PC-9 (cell line): Measurements from ENCODE around the gene CLIC1. TPM values are rescaled to one million over a fixed set of nuclear protein-coding genes. Genes with fewer than 3 reads are reported as not detected.

Experiments
- BruUV-seq: library from RNA; stranded (reverse); fragments of 400-500 nt; replicated peaks from 2 replicates; lab custom pipeline; 2021; lab: Mats Ljungman, UMichigan
- CTCF ChIA-PET: fragments of 300-600 bp; sonication (Branson Sonifier 250); formaldehyde crosslinking; loops from one replicate; lab custom pipeline; 2022; ENCODE audit warnings: antibody characterized with exemption; lab: Charles Lee
- POLR2A ChIA-PET: fragments of 300-600 bp; sonication (Branson Sonifier 250); formaldehyde crosslinking; loops from one replicate; lab custom pipeline; 2022; ENCODE audit warnings: antibody characterized with exemption; ENCODE audit not compliant: unreplicated experiment; lab: Charles Lee
- DNase-seq, 2 experiments: peaks; one replicate each; pipeline versions ENCODE4 v3.0.0 to v3.0.0-alpha.2; 2015 to 2022; ENCODE audit warnings: mixed read lengths in 1 of 2
- H2AFZ ChIP-seq: fragments of 200-600 bp; sonication (generic); 2 replicates; pipeline ENCODE4 v1.8.1; 2017; ENCODE audit warnings: antibody characterized with exemption
- H3F3A ChIP-seq: fragments of 200-600 bp; sonication (generic); 2 replicates; pipeline ENCODE4 v1.8.1; 2017; ENCODE audit warnings: antibody characterized with exemption, mild to moderate bottlenecking, low read depth; ENCODE audit not compliant: insufficient read depth
- H3K27ac ChIP-seq: fragments of 200-600 bp; sonication (generic); 2 replicates; pipeline ENCODE4 v1.6.1; 2016; ENCODE audit warnings: mixed run types
- H3K27me3 ChIP-seq: fragments of 200-600 bp; sonication (generic); 2 replicates; pipeline ENCODE4 v1.6.1; 2016; ENCODE audit warnings: low read depth, mixed run types; ENCODE audit not compliant: insufficient read depth
- H3K36me3 ChIP-seq: fragments of 200-600 bp; sonication (generic); 2 replicates; pipeline ENCODE4 v1.6.1; 2016; ENCODE audit warnings: low read depth, mixed run types
- H3K4me1 ChIP-seq: fragments of 200-600 bp; sonication (generic); replicated peaks from 2 replicates; pipeline ENCODE4 v1.6.1; 2016; ENCODE audit warnings: mixed run types; ENCODE audit not compliant: insufficient read depth
- H3K4me2 ChIP-seq: fragments of 200-600 bp; sonication (generic); 2 replicates; pipeline ENCODE4 v1.6.1; 2017; ENCODE audit warnings: mixed run types
- H3K4me3 ChIP-seq: fragments of 200-600 bp; sonication (generic); 2 replicates; pipeline ENCODE4 v1.6.1; 2016; ENCODE audit warnings: mixed run types
- H3K79me2 ChIP-seq: fragments of 200-600 bp; sonication (generic); 2 replicates; pipeline ENCODE4 v1.6.1; 2017; ENCODE audit warnings: low read depth, mixed run types
- H3K9me2 ChIP-seq: fragments of 200-600 bp; sonication (generic); 2 replicates; pipeline ENCODE4 v1.8.1; 2017; ENCODE audit warnings: mild to moderate bottlenecking; ENCODE audit not compliant: insufficient read depth
- H3K9me3 ChIP-seq: fragments of 200-600 bp; sonication (generic); 2 replicates; pipeline ENCODE4 v1.8.1; 2016; ENCODE audit warnings: low read depth; ENCODE audit not compliant: insufficient read depth
- H4K20me1 ChIP-seq: fragments of 200-600 bp; sonication (generic); 2 replicates; pipeline ENCODE4 v1.8.1; 2017; ENCODE audit not compliant: insufficient read depth
- CTCF ChIP-seq: fragments of 200-600 bp; sonication (generic); conservative IDR thresholded peaks from 2 replicates; pipeline ENCODE4 v1.6.1; 2017; ENCODE audit warnings: mixed run types, antibody characterized with exemption, mild to moderate bottlenecking, moderate library complexity
- EZH2 ChIP-seq: fragments of 200-600 bp; sonication (generic); IDR thresholded peaks from 2 replicates; pipeline ENCODE4 v1.8.0; 2017; ENCODE audit warnings: antibody characterized with exemption, low read depth
- intact Hi-C: fragments of 100-400 bp; cut with micrococcal nuclease; formaldehyde crosslinking; loops from one replicate; pipeline ENCODE4 v1.10.0; 2022; ENCODE audit not compliant: unreplicated experiment
- total RNA-seq: library from RNA; stranded (reverse); gene quantifications from 2 replicates; pipeline ENCODE4 v1.2.3, GENCODE V29; 2021

Gene CLIC1
- total RNA-seq, 1 experiment from 2014 or later = 599 TPM

DNA sequence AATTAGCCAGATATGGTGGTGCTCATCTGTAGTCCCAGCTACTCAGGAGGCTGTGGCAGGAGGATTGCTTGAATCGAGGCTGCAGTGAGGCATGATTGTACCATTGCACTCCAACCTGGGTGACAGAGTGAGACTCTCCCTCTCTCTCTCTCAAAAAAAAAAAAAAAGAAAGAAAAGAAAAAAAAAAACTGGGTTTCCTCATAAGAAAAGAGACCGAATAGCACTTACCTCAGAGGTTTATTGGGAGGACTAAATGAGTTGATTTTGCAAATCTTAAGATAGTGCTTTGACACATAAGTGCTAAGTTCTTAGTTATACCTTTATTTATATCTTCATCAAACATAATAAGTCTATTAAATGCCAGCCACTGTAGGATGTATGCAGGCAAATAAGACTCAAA is 34.5 kb upstream of the CLIC1 start:
- H3K4me1 ChIP-seq = peaks cover 15% of the 10 kb centered on the region
- peaks cover 13% of the 10 kb centered on the region; the same call in 1 of the 2 replicates for H3F3A ChIP-seq
- H3K27ac ChIP-seq = no peak overlapping the region
- H3K27me3 ChIP-seq = no peaks in the 10 kb centered on the region
- intact Hi-C loops = loop anchor here (10.0 kb wide), 1 partner anchor 184 kb away; the partner anchor contains the start of genes NELFE and SKIC2
- no peaks in the 10 kb centered on the region for H3K9me3 ChIP-seq
- no TSS peak for BruUV-seq
- no peaks in the 10 kb centered on the region for H3K36me3 ChIP-seq
- no peak for TF ChIP-seq CTCF
- TF ChIP-seq EZH2 = no peak
- H3K4me2 ChIP-seq = no peak overlapping the region
- H3K9me2 ChIP-seq = no peaks in the 10 kb centered on the region
- H3K79me2 ChIP-seq = no peaks in the 10 kb centered on the region
- H2AFZ ChIP-seq = no peak overlapping the region
- DNase-seq = no peak
- H3K4me3 ChIP-seq = no peak overlapping the region
- ChIA-PET CTCF (interaction anchor here (0.7 to 2.2 kb wide), 5 partner anchors 24 to 127 kb away, joined by 3 to 15 read pairs (median 11); partner anchors contain the start of genes LSM2 and LY6G5C), POLR2A (interaction anchor here (0.6 to 0.7 kb wide), 2 partner anchors 44 kb away, joined by 4 read pairs; no protein-coding TSS in a partner anchor)
- H4K20me1 ChIP-seq = no peaks in the 10 kb centered on the region

- H3K79me2 ChIP-seq = no peaks in the 10 kb centered on the region
Measured at GRCh38 chr6:31769684-31770371, 33.5 kb upstream of the CLIC1 start.

More at GRCh38 chr6:31769684-31770371, 33.5 kb upstream of the CLIC1 start:
- Histone ChIP-seq H3K4me2 (no peak overlapping the region), H3K27me3 (no peaks in the 10 kb centered on the region), H3K4me1 (peaks cover 5% of the 10 kb centered on the region), H3K9me2 (no peaks in the 10 kb centered on the region), H3K36me3 (no peaks in the 10 kb centered on the region), H3F3A (peaks cover 13% of the 10 kb centered on the region; the same call in 1 of the 2 replicates), H3K27ac (no peak overlapping the region), H3K4me3 (no peak overlapping the region), H4K20me1 (no peaks in the 10 kb centered on the region), H2AFZ (no peak overlapping the region), H3K9me3 (no peaks in the 10 kb centered on the region)
- TF ChIP-seq CTCF (peak; percentile 93), EZH2 (no peak)
- DNase-seq = peak; percentile 55 to 83
- ChIA-PET CTCF (interaction anchor here (0.6 to 2.2 kb wide), 10 partner anchors 23 to 128 kb away, joined by 3 to 13 read pairs (median 3); partner anchors contain the start of genes C6orf47, CLIC1, DDAH2 and LSM2), POLR2A (interaction anchor here (0.6 to 1.2 kb wide), 3 partner anchors 34 to 420 kb away, joined by 3 to 7 read pairs (median 5); partner anchors contain the start of genes CLIC1, EHMT2 and PBX2)
- BruUV-seq = no TSS peak
- intact Hi-C loops = loop anchor here (1.0 to 10.0 kb wide), 3 partner anchors 41 to 185 kb away; partner anchors contain the start of genes DDAH2, NELFE and SKIC2
